ENCODE results near the gene DSG3.
A peak's percentile ranks its signal among the peaks of the same experiment; 100 is the strongest.

Gene DSG3, protein sequence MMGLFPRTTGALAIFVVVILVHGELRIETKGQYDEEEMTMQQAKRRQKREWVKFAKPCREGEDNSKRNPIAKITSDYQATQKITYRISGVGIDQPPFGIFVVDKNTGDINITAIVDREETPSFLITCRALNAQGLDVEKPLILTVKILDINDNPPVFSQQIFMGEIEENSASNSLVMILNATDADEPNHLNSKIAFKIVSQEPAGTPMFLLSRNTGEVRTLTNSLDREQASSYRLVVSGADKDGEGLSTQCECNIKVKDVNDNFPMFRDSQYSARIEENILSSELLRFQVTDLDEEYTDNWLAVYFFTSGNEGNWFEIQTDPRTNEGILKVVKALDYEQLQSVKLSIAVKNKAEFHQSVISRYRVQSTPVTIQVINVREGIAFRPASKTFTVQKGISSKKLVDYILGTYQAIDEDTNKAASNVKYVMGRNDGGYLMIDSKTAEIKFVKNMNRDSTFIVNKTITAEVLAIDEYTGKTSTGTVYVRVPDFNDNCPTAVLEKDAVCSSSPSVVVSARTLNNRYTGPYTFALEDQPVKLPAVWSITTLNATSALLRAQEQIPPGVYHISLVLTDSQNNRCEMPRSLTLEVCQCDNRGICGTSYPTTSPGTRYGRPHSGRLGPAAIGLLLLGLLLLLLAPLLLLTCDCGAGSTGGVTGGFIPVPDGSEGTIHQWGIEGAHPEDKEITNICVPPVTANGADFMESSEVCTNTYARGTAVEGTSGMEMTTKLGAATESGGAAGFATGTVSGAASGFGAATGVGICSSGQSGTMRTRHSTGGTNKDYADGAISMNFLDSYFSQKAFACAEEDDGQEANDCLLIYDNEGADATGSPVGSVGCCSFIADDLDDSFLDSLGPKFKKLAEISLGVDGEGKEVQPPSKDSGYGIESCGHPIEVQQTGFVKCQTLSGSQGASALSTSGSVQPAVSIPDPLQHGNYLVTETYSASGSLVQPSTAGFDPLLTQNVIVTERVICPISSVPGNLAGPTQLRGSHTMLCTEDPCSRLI

DNA sequence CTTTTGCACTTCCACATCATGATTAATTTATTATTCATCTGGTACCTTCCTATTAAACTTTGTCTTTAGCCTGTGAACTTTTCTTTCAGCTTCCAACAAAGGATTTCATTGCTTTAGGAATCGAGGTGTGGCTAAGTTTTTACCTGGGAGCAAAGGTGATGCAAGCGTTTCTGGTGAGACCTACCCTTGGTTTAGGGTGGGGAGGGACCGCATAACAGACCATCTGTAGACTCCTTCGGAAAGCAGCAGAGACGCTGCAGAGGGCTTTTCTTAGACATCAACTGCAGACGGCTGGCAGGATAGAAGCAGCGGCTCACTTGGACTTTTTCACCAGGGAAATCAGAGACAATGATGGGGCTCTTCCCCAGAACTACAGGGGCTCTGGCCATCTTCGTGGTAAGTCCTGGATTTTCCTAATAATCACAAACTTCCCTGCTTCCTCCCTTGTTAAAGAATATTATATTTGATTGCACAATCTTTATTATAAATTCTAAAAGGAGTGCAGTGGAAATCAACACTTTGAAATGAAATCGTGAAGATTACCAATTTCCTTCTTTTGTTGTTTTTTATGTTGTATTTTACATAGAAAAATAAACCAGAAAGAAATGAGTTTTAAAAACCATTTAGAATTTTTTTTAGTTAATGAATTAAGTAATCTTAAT is at the start of gene DSG3:
Gene DSG3, plus strand, starts transcription at position 212 of the 662 bp plus-strand sequence. Its CDS starts 137 bp downstream, at position 349.
- Histone ChIP-seq H3K4me3 (peak within 1 kb of the TSS; percentile 6 to 43 (median 25)), H3K27ac (peak within 1 kb of the TSS in 19 of 21 experiments; percentile 4 to 85 (median 65))

DNA sequence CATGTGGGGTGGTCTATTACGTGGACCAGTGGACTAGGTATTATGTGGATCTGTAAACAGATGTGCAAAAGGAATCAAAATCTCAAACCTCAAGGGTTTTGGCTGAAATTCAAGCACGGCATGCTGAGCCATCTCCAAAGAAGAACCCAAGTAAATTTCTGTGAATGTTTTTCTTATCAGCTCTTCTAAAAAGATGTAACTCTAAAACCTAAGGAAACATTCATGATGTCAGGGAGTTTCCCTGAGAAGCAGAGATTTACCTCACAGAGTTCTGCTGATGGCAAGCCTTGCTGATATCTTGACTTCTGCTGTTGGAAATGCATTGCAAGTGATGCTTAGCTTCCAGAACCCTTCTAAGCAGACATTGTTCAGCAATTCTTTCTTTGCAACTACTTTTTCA is 49.4 kb upstream of the DSG3 start:
- Histone ChIP-seq H3K4me3 (no peak overlapping the region), H3K27ac (no peak overlapping the region)

DNA sequence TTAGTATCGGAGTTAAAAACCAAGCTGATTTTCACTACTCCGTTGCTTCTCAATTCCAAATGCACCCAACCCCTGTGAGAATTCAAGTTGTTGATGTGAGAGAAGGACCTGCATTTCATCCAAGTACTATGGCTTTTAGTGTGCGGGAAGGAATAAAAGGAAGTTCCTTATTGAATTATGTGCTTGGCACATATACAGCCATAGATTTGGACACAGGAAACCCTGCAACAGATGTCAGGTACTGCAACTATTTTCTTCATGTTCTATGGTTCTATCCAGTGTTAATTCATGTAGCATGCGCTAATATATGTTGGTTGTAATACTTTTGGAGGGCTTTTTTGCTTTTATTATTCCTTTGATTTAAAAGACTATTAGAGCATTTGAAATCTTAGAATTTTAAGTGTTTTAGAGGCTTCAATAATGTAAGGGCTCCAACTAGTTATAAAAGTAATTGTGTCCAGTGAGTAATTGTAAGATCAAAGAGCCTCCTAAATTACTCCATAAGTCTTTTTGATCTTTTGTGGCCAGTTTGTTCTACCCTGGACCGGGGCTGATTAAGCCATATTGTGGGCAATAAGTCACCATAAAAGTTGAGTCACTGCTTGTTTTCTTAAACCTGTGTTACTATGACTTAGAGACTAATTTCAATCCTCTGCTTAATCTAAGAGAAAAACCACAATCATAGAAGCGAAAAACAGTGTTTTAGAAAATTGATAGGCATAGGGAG is 48.1 kb upstream of the DSG3 start:
- no peak overlapping the region for H3K4me3 ChIP-seq
- H3K27ac ChIP-seq = no peak overlapping the region

DNA sequence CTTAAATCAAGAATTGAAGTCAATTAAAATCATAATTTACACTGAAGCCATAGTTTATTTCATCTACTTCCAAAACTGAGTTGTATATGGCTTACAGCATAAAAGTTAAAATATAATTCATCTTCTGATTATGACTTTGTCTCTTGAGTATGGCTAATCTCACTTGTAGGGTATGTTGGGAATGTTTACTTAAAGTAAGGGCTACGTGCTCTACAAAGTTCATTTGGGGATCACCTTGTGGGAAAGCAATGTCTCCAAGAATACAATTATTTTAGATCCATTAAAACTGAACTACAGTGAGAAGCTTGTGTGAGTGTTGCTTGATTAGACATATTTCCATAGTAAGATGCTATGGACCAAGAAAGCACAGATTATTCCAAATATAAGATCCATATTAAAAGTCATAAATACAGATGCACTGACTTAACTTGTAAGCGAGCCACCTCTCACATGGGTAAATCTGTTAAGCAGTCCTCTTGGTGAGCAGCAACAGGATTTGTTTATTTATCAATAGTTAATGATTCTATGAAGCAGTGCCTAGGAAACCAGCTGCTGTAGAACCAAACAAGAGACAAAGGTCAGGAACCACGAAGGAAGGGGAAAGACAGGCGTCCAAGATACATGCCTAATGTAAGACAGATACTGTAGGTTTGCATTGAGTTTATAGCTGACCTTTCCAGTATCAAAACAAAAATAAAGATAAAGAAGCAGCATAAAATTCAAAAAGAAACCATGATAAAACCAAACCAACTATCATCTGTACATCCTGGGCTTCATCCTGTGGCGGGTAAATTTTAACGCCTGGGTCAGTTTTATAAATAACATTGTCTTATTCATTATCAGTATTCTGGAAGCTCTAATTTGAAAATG is 46.1 kb upstream of the DSG3 start:
- no peak overlapping the region for H3K4me3 ChIP-seq
- no peak overlapping the region for H3K27ac ChIP-seq

DNA sequence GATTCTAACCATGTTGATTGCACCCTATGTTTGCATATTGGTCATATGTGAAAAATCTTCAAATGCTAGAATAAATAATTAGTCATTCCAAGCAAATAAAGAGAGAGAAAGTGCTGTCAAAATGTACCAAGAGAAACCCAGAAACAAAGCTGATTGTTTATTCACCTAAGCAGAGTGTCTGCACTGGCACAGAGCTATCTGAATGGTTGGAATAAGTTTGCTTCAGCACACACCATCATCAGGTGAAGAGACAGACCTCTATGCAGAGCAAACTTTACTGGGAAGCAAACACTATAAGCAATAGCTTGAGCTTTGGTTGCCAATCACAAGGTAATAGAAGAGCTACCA is 45.5 kb upstream of the DSG3 start:
- no peak overlapping the region for H3K4me3 ChIP-seq

DNA sequence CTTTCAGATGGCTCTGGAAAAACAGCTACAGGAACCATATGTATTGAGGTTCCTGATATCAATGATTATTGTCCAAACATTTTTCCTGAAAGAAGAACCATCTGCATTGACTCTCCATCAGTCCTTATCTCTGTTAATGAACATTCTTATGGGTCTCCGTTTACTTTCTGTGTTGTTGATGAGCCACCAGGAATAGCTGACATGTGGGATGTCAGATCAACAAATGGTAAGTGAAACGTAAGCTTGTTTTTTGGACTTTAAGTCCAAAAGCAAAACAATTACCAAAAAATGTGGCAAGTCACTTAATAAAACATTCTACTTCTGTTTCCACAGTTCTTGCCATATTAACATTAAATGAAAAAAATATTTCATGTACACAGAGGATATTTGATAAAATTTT is 44.1 kb upstream of the DSG3 start:
- Histone ChIP-seq H3K4me3 (no peak overlapping the region), H3K27ac (no peak overlapping the region)

More for the DNA sequence above, 45.5 kb upstream of the DSG3 start:
- H3K27ac ChIP-seq = no peak overlapping the region

DNA sequence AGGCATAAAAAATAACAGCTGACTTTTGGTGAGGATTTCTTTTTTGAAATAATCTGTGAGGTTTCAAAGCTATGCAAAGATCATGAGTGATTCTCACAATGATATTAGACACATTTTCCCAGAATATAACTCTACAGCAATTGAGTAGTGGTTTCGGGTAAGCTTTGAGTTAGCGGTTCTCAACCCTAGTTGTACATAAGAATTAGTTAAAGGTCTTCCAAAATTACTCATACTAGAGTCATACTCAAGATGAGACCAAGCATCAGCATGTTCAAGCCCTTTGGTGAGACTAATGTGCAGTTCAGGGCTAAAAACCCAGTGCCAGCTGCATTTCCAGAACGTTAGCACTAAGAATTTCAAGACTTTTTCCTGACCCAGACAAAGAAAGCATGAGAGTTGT is 39.9 kb upstream of the DSG3 start:
- Histone ChIP-seq H3K27ac (no peak overlapping the region), H3K4me3 (no peak overlapping the region)

DNA sequence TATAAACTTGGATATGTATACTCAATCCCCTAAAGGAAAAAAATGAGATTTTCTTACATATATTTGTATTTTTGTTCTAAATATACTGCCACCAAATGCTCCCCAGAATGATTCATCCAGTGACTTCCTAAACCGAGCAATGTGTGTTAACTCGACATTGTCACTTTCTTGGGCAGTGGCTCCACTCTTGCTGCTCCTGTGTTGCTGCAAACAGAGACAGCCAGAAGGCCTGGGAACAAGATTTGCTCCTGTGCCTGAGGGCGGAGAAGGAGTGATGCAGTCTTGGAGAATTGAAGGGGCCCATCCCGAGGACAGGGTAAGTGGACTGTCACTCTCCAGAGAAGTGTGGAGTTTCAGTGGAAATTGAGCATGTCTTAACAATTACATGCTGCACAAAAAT is 38.3 kb upstream of the DSG3 start:
- Histone ChIP-seq H3K27ac (no peak overlapping the region), H3K4me3 (no peak overlapping the region)

DNA sequence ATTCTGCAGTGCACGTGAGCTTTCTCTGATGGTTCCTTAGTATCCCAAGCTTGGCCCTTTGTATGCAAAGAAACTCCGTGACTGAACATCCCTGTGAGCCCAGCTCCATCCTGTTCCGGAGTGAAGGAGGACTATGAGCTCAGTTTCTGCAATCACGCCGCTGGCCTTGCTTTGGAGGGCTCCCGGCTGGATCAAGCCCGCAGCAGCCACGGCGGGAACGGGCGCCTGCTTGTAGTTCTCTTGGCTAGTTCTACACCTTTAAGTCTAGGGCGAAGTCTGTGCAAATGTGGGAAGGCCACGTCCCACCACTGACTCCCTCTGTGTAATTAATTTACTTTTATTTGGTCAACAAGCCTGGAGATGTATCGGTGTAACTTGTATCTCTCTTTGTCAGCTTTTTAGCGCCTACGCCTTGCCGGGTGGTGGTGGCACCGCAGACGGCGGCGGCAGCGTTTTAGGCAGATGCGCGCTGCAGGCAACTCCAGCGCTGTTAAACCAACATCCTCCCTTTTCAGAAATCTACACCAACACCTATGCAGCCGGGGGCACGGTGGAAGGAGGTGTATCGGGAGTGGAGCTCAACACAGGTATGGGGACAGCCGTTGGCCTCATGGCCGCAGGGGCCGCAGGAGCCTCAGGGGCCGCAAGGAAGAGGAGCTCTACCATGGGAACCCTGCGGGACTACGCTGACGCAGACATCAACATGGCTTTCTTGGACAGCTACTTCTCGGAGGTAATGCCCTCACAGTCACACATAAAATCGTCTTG is 36.6 kb upstream of the DSG3 start:
- no peak overlapping the region for H3K27ac ChIP-seq
- no peak overlapping the region for H3K4me3 ChIP-seq

DNA sequence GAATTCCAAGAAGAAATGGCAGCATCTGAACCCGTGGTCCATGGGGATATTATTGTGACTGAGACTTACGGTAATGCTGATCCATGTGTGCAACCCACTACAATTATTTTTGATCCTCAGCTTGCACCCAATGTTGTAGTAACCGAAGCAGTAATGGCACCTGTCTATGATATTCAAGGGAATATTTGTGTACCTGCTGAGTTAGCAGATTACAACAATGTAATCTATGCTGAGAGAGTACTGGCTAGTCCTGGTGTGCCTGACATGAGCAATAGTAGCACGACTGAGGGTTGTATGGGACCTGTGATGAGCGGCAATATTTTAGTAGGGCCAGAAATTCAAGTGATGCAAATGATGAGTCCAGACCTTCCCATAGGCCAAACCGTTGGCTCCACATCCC is 34.4 kb upstream of the DSG3 start:
- Histone ChIP-seq H3K27ac (no peak overlapping the region), H3K4me3 (no peak overlapping the region)

DNA sequence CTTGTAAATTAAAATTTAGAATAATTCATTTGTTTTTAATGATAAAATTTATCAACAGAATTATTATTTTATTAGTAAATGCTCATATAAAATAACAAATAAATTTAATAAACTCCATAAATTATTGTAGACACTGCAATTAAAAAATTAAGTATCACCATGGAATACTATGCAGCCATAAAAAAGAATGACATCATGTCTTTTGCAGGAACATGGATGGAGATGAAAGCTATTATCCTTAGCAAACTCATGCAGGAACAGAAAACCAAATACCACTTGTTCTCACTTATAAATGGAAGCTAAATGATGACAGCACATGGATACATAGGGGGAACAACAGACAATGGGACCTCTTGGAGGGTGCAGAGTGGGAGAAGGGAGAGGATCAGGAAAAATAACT is 29.7 kb upstream of the DSG3 start:
- Histone ChIP-seq H3K4me3 (no peak overlapping the region), H3K27ac (no peak overlapping the region)

DNA sequence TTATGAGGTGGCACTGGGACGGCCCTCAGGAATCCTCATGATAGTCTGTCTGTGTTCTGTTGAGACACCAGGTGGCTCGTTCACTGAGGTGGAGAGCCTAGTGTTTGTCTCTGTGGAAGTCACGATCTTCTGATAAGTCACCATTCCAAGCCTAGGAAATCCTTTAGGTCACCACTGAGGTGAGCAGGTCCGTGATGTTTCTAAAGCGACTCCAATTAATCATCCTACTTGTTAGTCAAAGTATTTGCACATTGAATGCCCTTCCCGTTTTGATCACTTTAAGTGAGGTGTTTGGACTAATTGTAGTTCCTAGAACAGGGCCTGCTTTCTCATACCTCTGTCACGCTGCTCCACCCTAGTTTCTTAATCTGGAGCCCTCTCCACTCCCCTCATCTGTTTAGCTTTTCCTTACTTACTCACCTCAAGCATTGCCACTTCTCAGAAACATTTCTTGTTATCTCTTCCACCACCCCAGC is 28.0 kb upstream of the DSG3 start:
- Histone ChIP-seq H3K27ac (peak overlapping the region in 9 of 21 experiments; percentile 8 to 63 (median 50)), H3K4me3 (no peak overlapping the region)

DNA sequence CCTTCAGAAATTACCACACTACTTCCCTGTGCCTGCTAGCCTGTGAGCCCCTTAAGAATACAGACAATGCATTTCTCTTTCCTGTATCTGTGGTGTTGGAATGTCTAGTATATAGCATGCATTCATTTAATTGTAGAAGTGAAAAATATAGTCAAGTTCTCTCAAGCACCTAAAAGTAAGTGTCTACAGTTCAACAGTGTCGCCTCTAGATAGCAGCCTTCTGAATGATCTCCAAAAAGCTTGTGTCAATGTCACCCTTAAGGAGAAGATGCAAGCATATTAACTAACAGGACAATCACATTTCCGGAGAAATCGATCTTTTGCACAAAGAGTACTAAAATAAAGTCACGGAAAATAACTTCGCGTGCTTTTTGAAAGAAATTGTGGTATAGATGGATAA is 27.5 kb upstream of the DSG3 start:
- Histone ChIP-seq H3K4me3 (no peak overlapping the region), H3K27ac (peak overlapping the region in 9 of 21 experiments; percentile 2 to 59 (median 31))

DNA sequence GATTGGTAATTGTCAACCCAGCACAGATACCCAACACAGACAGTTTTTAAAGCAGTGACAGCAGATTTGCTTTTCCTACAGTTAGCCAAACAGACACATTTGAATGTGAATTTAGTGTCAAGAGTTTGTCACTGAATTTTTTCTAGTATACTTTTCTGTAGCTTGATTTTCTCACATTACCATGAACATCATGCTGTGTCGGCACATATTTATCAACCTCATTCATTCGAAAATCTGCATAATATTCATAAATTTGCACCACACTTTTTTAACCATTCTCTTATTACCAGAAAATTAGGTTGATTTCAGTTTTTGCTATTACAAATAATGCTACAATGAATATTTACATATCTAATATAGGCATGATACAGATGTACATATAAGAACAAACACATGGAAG is 27.0 kb upstream of the DSG3 start:
- Histone ChIP-seq H3K4me3 (no peak overlapping the region), H3K27ac (peak overlapping the region in 3 of 21 experiments; percentile 27 to 52 (median 34))

DNA sequence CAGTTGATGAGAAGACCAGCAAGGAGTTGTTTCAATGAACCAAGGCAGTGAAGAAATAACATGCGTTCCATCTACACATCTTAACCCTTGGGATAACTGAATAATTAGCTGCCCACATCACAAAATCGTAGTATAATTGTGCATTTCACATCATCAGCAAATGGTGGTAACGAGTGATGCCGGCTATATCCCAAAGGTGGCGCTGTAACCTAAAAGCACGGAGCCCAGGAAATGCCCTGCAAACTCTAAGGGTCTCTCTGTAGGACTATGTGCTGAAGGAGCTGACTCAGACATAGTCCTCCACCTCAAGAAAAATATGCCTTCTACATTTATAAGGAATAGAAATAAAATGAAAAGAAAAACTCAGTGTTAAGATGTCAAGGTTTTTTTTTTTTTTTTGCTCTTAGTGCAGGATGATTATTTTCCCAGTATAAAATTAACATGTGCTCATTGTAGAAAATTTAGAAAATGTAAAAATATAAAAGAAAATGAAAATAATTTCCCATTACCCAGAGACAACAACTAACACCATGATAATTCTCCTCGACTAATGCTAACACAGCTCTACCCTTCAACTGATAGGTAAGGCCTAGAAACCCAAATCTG is 23.1 kb upstream of the DSG3 start:
- Histone ChIP-seq H3K4me3 (no peak overlapping the region), H3K27ac (peak overlapping the region in 1 of 21 experiments; percentile 31)

DNA sequence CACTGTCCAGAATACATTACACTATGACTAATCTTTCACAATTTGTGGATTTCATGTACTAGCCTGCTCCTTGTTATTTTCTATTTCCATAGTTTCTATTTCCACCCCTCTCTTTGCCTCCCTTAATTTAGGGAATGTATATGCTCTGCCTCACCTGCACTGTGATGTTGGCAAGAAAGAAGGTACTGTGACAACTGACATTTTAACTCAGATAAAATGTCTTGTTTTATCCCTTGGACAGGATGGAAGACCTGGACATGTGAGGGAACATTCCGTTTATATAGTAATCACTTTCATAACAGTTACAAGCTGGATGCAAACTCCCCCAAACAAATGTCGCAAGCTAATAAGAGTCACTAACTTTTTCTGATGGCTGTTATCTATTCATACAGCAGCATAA is 21.5 kb upstream of the DSG3 start:
- Histone ChIP-seq H3K27ac (peak overlapping the region in 9 of 21 experiments; percentile 30 to 65 (median 51)), H3K4me3 (no peak overlapping the region)

DNA sequence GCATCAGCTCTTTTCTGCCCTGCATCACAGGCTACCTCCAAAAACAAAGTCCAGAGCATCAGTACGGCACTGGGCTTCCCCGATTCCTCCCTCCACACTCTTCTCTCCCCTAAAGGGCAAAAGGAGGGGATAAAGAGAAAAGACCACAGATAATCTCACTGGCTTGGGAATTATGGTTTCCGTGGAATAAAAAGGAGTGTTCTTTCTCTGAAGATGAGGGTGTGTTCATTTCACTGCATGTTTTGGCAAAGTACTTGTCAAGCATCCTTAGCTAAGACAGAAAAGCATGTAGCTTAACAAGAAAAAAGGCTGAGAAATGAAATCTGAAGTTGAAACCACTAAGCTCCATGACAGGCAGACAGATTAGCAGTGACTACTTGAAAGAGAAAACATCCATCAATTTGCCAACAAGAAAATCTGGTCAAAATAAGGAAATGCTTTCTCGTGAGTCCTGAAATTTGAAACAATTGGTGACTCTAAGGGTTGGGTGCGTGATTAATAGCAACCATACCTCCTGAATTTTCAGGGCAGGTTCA is 20.6 kb upstream of the DSG3 start:
- Histone ChIP-seq H3K27ac (peak overlapping the region in 11 of 21 experiments; percentile 1 to 65 (median 47)), H3K4me3 (no peak overlapping the region)
